HCT116 (cell line): Measurements from ENCODE around the gene ALOXE3. TPM values are rescaled to one million over a fixed set of nuclear protein-coding genes. Genes with fewer than 3 reads are reported as not detected.

Experiments used
- ATAC-seq: fragments of 200-7000 bp; cut with Tn5 transposase; 2 replicates; pipeline ENCODE4 v1.9.1; 2020; ENCODE audit warnings: mild to moderate bottlenecking, moderate library complexity
- BruUV-seq: library from RNA; stranded (reverse); fragments of 400-500 nt; replicated peaks from 2 replicates; lab custom pipeline; 2021; lab: Mats Ljungman, UMichigan
- CTCF ChIA-PET: fragments of 300-600 bp; sonication (Branson Sonifier 250); formaldehyde crosslinking; loops from one replicate; lab custom pipeline; 2021; ENCODE audit warnings: antibody characterized with exemption; lab: Charles Lee
- POLR2A ChIA-PET: fragments of 300-600, 350-600 bp; sonication (Branson Sonifier 250); formaldehyde crosslinking; loops from one replicate; lab custom pipeline; 2021; ENCODE audit warnings: antibody characterized with exemption; lab: Charles Lee
- RAD21 ChIA-PET, 2 experiments: fragments of 300-600 bp; sonication (Branson Sonifier 250); formaldehyde crosslinking; loops; one replicate each; lab custom pipeline; 2023; ENCODE audit warnings: low total read pairs in 2 of 2; ENCODE audit not compliant: uncharacterized antibody in 2 of 2, unreplicated experiment in 2 of 2, low non-redundant PET in 1 of 2; lab: Charles Lee
- DNase-seq: peaks from one replicate; pipeline ENCODE4 v3.0.0-alpha.2; 2010; ENCODE audit warnings: low read depth, low spot score
- H2AFZ ChIP-seq: fragments of 200-600 bp; shearing (Covaris generic), sonication (generic); 2 replicates; pipeline ENCODE4 v1.6.1; 2017; ENCODE audit warnings: low read depth, mixed run types, mixed read lengths, antibody characterized with exemption, low read length; ENCODE audit not compliant: poor library complexity, severe bottlenecking
- H3K27ac ChIP-seq: 2 replicates; pipeline ENCODE4 v1.5.1; 2012; ENCODE audit warnings: low read depth, low read length
- H3K27me3 ChIP-seq: fragments of 200-600 bp; sonication (generic); 2 replicates; pipeline ENCODE4 v1.6.1; 2016; ENCODE audit warnings: mixed run types, low read length, mixed read lengths; ENCODE audit not compliant: insufficient read depth
- H3K36me3 ChIP-seq, 2 experiments: fragments of 200-500 bp in 1 of 2; fragments of 200-600 bp in 1 of 2; sonication (Bioruptor generic) in 1 of 2; sonication (generic) in 1 of 2; 2 replicates each; pipeline versions ENCODE4 v1.5.1 to v1.6.1; 2014 to 2016; ENCODE audit warnings: low read length in 2 of 2, inconsistent platforms in 1 of 2, mixed read lengths in 1 of 2, mixed run types in 1 of 2; ENCODE audit not compliant: insufficient read depth in 2 of 2, control insufficient read depth in 1 of 2
- H3K4me1 ChIP-seq, 2 experiments: fragments of 200-600 bp in 1 of 2; sonication (generic) in 1 of 2; 2 replicates each; pipeline versions ENCODE4 v1.5.1 to v1.6.1; 2012 to 2017; ENCODE audit warnings: low read length in 2 of 2, inconsistent platforms in 1 of 2, mild to moderate bottlenecking in 1 of 2, mixed read lengths in 1 of 2, mixed run types in 1 of 2, moderate library complexity in 1 of 2; ENCODE audit not compliant: insufficient read depth in 2 of 2, control insufficient read depth in 1 of 2
- H3K4me2 ChIP-seq: fragments of 200-600 bp; sonication (generic); 2 replicates; pipeline ENCODE4 v1.6.1; 2017; ENCODE audit warnings: mixed run types, low read length, mixed read lengths
- H3K4me3 ChIP-seq, 2 experiments: fragments of 200-600 bp in 1 of 2; sonication (generic) in 1 of 2; replicated peaks in 1 of 2; 2 replicates each; pipeline ENCODE4 v1.5.1; 2011 to 2016; ENCODE audit warnings: low read length in 2 of 2, control low read depth in 1 of 2, low read depth in 1 of 2, mild to moderate bottlenecking in 1 of 2, mixed read lengths in 1 of 2, mixed run types in 1 of 2
- H3K79me2 ChIP-seq: fragments of 200-600 bp; sonication (generic); 2 replicates; pipeline ENCODE4 v1.6.1; 2017; ENCODE audit warnings: mild to moderate bottlenecking, mixed run types, low read length, moderate library complexity, mixed read lengths; ENCODE audit not compliant: insufficient read depth
- H3K9ac ChIP-seq: fragments of 200-600 bp; sonication (generic); 2 replicates; pipeline ENCODE4 v1.6.1; 2016; ENCODE audit warnings: low read length, mixed read lengths
- H3K9me2 ChIP-seq: fragments of 200-600 bp; sonication (generic), shearing (Covaris generic); 2 replicates; pipeline ENCODE4 v1.6.1; 2017; ENCODE audit warnings: mixed run types, mild to moderate bottlenecking, moderate library complexity; ENCODE audit not compliant: insufficient read depth
- H3K9me3 ChIP-seq, 2 experiments: fragments of 200-500 bp in 1 of 2; fragments of 200-600 bp in 1 of 2; sonication (Bioruptor generic) in 1 of 2; sonication (generic) in 1 of 2; 2 replicates each; pipeline ENCODE4 v1.6.1; 2014 to 2017; ENCODE audit warnings: low read length in 2 of 2, mixed read lengths in 2 of 2, inconsistent platforms in 1 of 2, low read depth in 1 of 2, mild to moderate bottlenecking in 1 of 2, mixed run types in 1 of 2, moderate library complexity in 1 of 2; ENCODE audit not compliant: control insufficient read depth in 1 of 2, insufficient read depth in 1 of 2
- H4K20me1 ChIP-seq: fragments of 200-600 bp; sonication (generic), shearing (Covaris generic); 2 replicates; pipeline ENCODE4 v1.6.1; 2017; ENCODE audit warnings: mixed run types, mild to moderate bottlenecking, moderate library complexity; ENCODE audit not compliant: insufficient read depth
- CBX3 ChIP-seq: IDR thresholded peaks from 2 replicates; pipeline ENCODE4 v1.6.1; 2012; ENCODE audit warnings: low read depth
- CTCF ChIP-seq, 3 experiments: fragments of 200-600 bp in 1 of 3; sonication (generic) in 1 of 3; IDR thresholded peaks in 2 of 3; conservative IDR thresholded peaks in 1 of 3; 2 replicates each; pipeline ENCODE4 v1.5.1; 2012 to 2017; ENCODE audit warnings: low read depth in 2 of 3, low read length in 2 of 3, antibody characterized with exemption in 1 of 3, borderline replicate concordance in 1 of 3, control low read depth in 1 of 3, mild to moderate bottlenecking in 1 of 3, mixed read lengths in 1 of 3, mixed run types in 1 of 3, moderate library complexity in 1 of 3; ENCODE audit not compliant: insufficient read depth in 1 of 3
- EGR1 ChIP-seq: IDR thresholded peaks from 2 replicates; pipeline ENCODE4 v1.6.1; 2012; ENCODE audit warnings: low read depth
- ELF1 ChIP-seq: IDR thresholded peaks from 2 replicates; pipeline ENCODE4 v1.6.1; 2012; ENCODE audit warnings: low read depth, borderline replicate concordance
- EZH2phosphoT487 ChIP-seq: fragments of 200-600 bp; IDR thresholded peaks from 2 replicates; pipeline ENCODE4 v1.6.1; 2018; ENCODE audit warnings: antibody characterized with exemption, borderline replicate concordance
- JUND ChIP-seq: IDR thresholded peaks from 2 replicates; pipeline ENCODE4 v1.6.1; 2012
- MAX ChIP-seq: IDR thresholded peaks from 2 replicates; pipeline ENCODE4 v1.6.1; 2012
- POLR2A ChIP-seq: IDR thresholded peaks from 2 replicates; pipeline ENCODE4 v1.7.0; 2011; ENCODE audit warnings: borderline replicate concordance; ENCODE audit not compliant: insufficient read depth, insufficient read length; ENCODE audit errors: extremely low read depth
- POLR2AphosphoS5 ChIP-seq: IDR thresholded peaks from 2 replicates; pipeline ENCODE4 v1.6.1; 2011; ENCODE audit warnings: mild to moderate bottlenecking, low read depth, low read length, moderate library complexity
- RAD21 ChIP-seq: IDR thresholded peaks from 2 replicates; pipeline ENCODE4 v1.6.1; 2012; ENCODE audit warnings: low read depth, mild to moderate bottlenecking
- REST ChIP-seq: IDR thresholded peaks from 2 replicates; pipeline ENCODE4 v1.6.1; 2012; ENCODE audit warnings: low read depth
- SRF ChIP-seq: IDR thresholded peaks from 2 replicates; pipeline ENCODE4 v1.6.1; 2012; ENCODE audit warnings: low read depth
- ZFX ChIP-seq: fragments of 450-650 bp; IDR thresholded peaks from 2 replicates; pipeline ENCODE4 v1.6.1; 2017
- ZNF274 ChIP-seq: fragments of 200-500 bp; sonication (Bioruptor generic); IDR thresholded peaks from 2 replicates; pipeline ENCODE4 v1.6.1; 2014; ENCODE audit warnings: mild to moderate bottlenecking, low read depth, low read length, inconsistent platforms
- intact Hi-C: fragments of 100-400 bp; cut with micrococcal nuclease; formaldehyde crosslinking; loops from 2 replicates; pipeline ENCODE4 v1.10.0; 2022
- total RNA-seq: library from RNA; stranded (reverse); gene quantifications from one replicate; pipeline ENCODE4 v1.2.1, GENCODE V29; 2021; ENCODE audit not compliant: unreplicated experiment

The ALOXE3 gene
- total RNA-seq, 1 experiment from 2014 or later = 3.5 TPM

GRCh38 chr17:8091033-8091687, 27.2 kb downstream of the ALOXE3 start:
- no peak overlapping the region for H3K4me2 ChIP-seq
- peaks cover 2 to 11% of the 10 kb centered on the region in 2 experiments; a peak in 2 of 4 replicates for H3K4me1 ChIP-seq
- BruUV-seq = no TSS peak
- H4K20me1 ChIP-seq = no peaks in the 10 kb centered on the region
- TF ChIP-seq MAX (no peak), SRF (no peak), EGR1 (no peak), POLR2A (no peak), ELF1 (no peak), ZNF274 (no peak)
- intact Hi-C loops = no loop called here
- POLR2A ChIA-PET = no interaction called here
- no peaks in the 10 kb centered on the region for H3K36me3 ChIP-seq
- DNase-seq = no peak
- H3K79me2 ChIP-seq = no peaks in the 10 kb centered on the region
- no peaks in the 10 kb centered on the region for H3K9me3 ChIP-seq
- no peak for ATAC-seq
- RAD21 ChIA-PET = no interaction called here
- H3K4me3 ChIP-seq = no peak overlapping the region
- no peaks in the 10 kb centered on the region for H3K9me2 ChIP-seq
- no peaks in the 10 kb centered on the region for H3K27me3 ChIP-seq
- CTCF ChIA-PET = interaction anchor here (0.9 kb wide), 1 partner anchor 19 kb away, joined by 3 read pairs; no protein-coding TSS in a partner anchor
- H3K27ac ChIP-seq = no peak overlapping the region
- H3K9ac ChIP-seq = no peak overlapping the region
- no peak overlapping the region for H2AFZ ChIP-seq

- H2AFZ ChIP-seq = no peak overlapping the region
- no peak for ATAC-seq
- ChIA-PET POLR2A (no interaction called here), RAD21 (no interaction called here), CTCF (no interaction called here)
- no peak overlapping the region for H3K27ac ChIP-seq
- no peak overlapping the region for H3K4me2 ChIP-seq
- no peak for DNase-seq
- intact Hi-C loops = no loop called here
- H3K9ac ChIP-seq = no peak overlapping the region
- no peaks in the 10 kb centered on the region for H3K79me2 ChIP-seq
- no peaks in the 10 kb centered on the region for H3K9me2 ChIP-seq
- H3K4me1 ChIP-seq = peaks cover 2 to 11% of the 10 kb centered on the region in 2 experiments; a peak in 2 of 4 replicates
- H3K36me3 ChIP-seq = no peaks in the 10 kb centered on the region
- H3K27me3 ChIP-seq = no peaks in the 10 kb centered on the region
- no peak overlapping the region for H3K4me3 ChIP-seq
- BruUV-seq = no TSS peak
- no peaks in the 10 kb centered on the region for H3K9me3 ChIP-seq
- no peaks in the 10 kb centered on the region for H4K20me1 ChIP-seq
- TF ChIP-seq ZFX = no peak
- no peak for TF ChIP-seq EGR1
- TF ChIP-seq SRF = no peak
- TF ChIP-seq POLR2A = no peak
- TF ChIP-seq REST = no peak
- no peak for TF ChIP-seq POLR2AphosphoS5
- TF ChIP-seq EZH2phosphoT487 = no peak
- TF ChIP-seq CBX3 = no peak
- no peak for TF ChIP-seq ELF1
- TF ChIP-seq CTCF (IDR thresholded peaks at IDR 0.05 in 2 of 3, conservative IDR thresholded peaks at IDR 0.05 in 1 of 3; ENCODE audit: borderline replicate concordance in 1 of 3, insufficient read depth in 1 of 3, low read depth in 2 of 3, low read length in 2 of 3) = no peak
- no peak for TF ChIP-seq JUND
- no peak for TF ChIP-seq RAD21
- no peak for TF ChIP-seq MAX
These were observed 28.6 kb downstream of the ALOXE3 start for GRCh38 chr17:8089728-8090127.
